Measurements from ENCODE around the gene FSD1L. TPM values are rescaled to one million over a fixed set of nuclear protein-coding genes. Genes with fewer than 3 reads are reported as not detected.

The FSD1L gene
- total and polyA plus RNA-seq, 2 of the 13 experiments (the other 11 are each of a cell fraction or from before 2014, with no cell fraction given): 4.1 to 5.1 TPM

DNA sequence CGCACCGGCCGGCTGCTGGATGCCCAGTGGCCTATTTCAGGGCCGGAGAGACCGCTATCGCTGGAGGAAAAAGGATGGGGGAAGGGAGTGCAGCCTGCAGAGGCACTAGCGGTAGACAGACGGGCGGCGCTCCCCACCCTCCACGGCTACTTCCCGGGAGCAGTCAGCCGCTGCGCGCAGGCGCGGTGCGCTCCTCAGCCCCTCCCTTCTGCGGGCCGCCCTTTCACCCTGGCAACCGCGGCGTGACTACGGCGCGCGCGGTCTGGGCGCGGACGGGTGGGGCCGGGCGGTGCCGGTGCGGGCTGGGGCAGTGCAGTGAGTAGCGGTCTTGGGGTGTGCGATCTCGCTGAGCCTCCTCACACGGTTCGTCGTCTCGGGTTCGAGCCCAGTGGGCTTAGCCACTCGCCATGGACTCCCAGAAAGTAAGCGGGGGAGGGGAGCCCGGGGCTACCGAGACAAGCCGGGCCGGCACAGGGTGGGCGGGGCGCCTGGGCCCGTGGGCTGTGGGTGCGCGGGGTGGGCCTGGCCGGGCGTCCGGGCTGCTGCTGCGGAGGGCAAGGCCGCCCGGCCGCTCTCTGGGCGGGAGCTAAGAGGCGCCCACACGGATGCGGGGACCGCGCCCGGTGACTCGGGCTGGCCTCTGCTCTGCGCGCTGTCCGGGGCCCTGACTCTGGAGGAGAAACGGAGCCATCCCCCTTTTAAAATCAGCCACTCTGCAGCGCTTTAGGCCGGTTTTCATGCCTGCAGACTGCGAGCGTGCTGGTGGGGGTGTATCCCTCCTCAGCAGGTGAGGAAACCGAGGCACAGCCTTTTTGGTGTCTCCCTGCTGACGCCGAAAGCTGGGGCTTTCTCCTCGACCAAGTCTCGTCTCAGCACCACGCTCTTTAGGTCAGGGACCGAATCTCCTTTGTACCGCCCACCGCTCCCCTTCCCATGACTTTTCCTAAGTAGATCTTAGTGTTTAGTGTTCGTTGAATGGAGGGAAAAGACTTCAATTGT, at the start of gene FSD1L (continued):
- TF ChIP-seq JDP2 (CRISPR knock-in tag; IDR thresholded peaks at IDR 0.05; ENCODE audit: borderline replicate concordance) (no peak), MED8 (CRISPR knock-in tag; IDR thresholded peaks at IDR 0.05; ENCODE audit: insufficient replicate concordance) (peak; percentile 67), RNF219 (CRISPR knock-in tag; IDR thresholded peaks at IDR 0.05) (no peak), ZFP36 (IDR thresholded peaks at IDR 0.05; ENCODE audit: borderline replicate concordance, low read depth, low read length, partially characterized antibody) (no peak), ZBTB34 (CRISPR knock-in tag; IDR thresholded peaks at IDR 0.05) (no peak), ZNF557 (CRISPR knock-in tag; IDR thresholded peaks at IDR 0.05) (no peak), ZNF10 (CRISPR knock-in tag; IDR thresholded peaks at IDR 0.05; ENCODE audit: borderline replicate concordance, low read depth) (no peak), BCLAF1 (IDR thresholded peaks at IDR 0.05) (no peak), FOXK2 (IDR thresholded peaks at IDR 0.05) (no peak), TAF1 (CRISPR knock-in tag; IDR thresholded peaks at IDR 0.05) (peak; percentile 70), KLF6 (CRISPR knock-in tag; IDR thresholded peaks at IDR 0.05) (0 out of 2 replicates have a peak, but pooled peaks have one; percentile 14), ZNF513 (CRISPR knock-in tag; conservative IDR thresholded peaks at IDR 0.05) (no peak), FOXA3 (CRISPR knock-in tag; IDR thresholded peaks at IDR 0.05) (peak; percentile 38; the same call in 1 of the 2 replicates), SMC3 (IDR thresholded peaks at IDR 0.05; ENCODE audit: low read length) (0 out of 2 replicates have a peak, but pooled peaks have one; percentile 5), MATR3 (CRISPR knock-in tag; IDR thresholded peaks at IDR 0.05) (no peak), JARID2 (CRISPR knock-in tag; IDR thresholded peaks at IDR 0.05; ENCODE audit: insufficient replicate concordance) (no peak), ZNF746 (CRISPR knock-in tag; IDR thresholded peaks at IDR 0.05) (no peak; the same call in 1 of the 2 replicates)
- TF ChIP-seq, protein P1, sequence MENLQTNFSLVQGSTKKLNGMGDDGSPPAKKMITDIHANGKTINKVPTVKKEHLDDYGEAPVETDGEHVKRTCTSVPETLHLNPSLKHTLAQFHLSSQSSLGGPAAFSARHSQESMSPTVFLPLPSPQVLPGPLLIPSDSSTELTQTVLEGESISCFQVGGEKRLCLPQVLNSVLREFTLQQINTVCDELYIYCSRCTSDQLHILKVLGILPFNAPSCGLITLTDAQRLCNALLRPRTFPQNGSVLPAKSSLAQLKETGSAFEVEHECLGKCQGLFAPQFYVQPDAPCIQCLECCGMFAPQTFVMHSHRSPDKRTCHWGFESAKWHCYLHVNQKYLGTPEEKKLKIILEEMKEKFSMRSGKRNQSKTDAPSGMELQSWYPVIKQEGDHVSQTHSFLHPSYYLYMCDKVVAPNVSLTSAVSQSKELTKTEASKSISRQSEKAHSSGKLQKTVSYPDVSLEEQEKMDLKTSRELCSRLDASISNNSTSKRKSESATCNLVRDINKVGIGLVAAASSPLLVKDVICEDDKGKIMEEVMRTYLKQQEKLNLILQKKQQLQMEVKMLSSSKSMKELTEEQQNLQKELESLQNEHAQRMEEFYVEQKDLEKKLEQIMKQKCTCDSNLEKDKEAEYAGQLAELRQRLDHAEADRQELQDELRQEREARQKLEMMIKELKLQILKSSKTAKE (CRISPR knock-in tag; IDR thresholded peaks at IDR 0.05; ENCODE audit: borderline replicate concordance): 0 out of 2 replicates have a peak, but pooled peaks have one; percentile 28

Measured in HepG2 (cell line).